GM18507 (cell line): ENCODE results near the gene NUMB.
"Not testable (repeated sequence)": the region's sequence is repeated elsewhere in the genome, so short reads cannot be mapped to it uniquely, and the experiment has no call there.

Source experiments
- DNase-seq: peaks from one replicate; pipeline ENCODE4 v3.0.0; 2011; ENCODE audit warnings: low read depth; ENCODE audit not compliant: insufficient read length; ENCODE audit errors: extremely low spot score
- FAIRE-seq: peaks from 2 replicates; lab custom pipeline; 2011; peaks lifted over from hg19 to GRCh38; lab: Jason Lieb, UNC

Gene NUMB

GRCh38 chr14:73427516-73428264, 30.7 kb downstream of the NUMB start:
- no peak for DNase-seq
- no peak for FAIRE-seq

GRCh38 chr14:73426877-73427276, 31.5 kb downstream of the NUMB start:
- no peak for FAIRE-seq
- DNase-seq = no peak

GRCh38 chr14:73424453-73424852, 33.9 kb downstream of the NUMB start:
- FAIRE-seq = peak; percentile 9

GRCh38 chr14:73423092-73423491, 35.3 kb downstream of the NUMB start:
- DNase-seq, FAIRE-seq: not testable (repeated sequence)

More at GRCh38 chr14:73424453-73424852, 33.9 kb downstream of the NUMB start:
- DNase-seq = no peak

- no peak for FAIRE-seq
- DNase-seq = no peak
Observed at GRCh38 chr14:73422515-73422914, 35.8 kb downstream of the NUMB start.

- FAIRE-seq = no peak
- no peak for DNase-seq
Observed at GRCh38 chr14:73418227-73418626, 40.1 kb downstream of the NUMB start.

GRCh38 chr14:73406248-73406647, 52.1 kb downstream of the NUMB start:
- FAIRE-seq, DNase-seq: not testable (repeated sequence)

GRCh38 chr14:73403181-73403752, 55.1 kb downstream of the NUMB start:
- FAIRE-seq (peak; percentile 84), DNase-seq (no peak)

GRCh38 chr14:73402579-73402978, 55.8 kb downstream of the NUMB start:
- FAIRE-seq (peak; percentile 61), DNase-seq (no peak)

GRCh38 chr14:73397810-73398209, 60.5 kb downstream of the NUMB start:
- no peak for DNase-seq
- no peak for FAIRE-seq

GRCh38 chr14:73394317-73394716, 64.0 kb downstream of the NUMB start:
- DNase-seq (no peak), FAIRE-seq (no peak)

GRCh38 chr14:73393375-73393774, 65.0 kb downstream of the NUMB start:
- DNase-seq (no peak), FAIRE-seq (no peak)

- FAIRE-seq = peak; percentile 57
- DNase-seq = no peak
Observed at GRCh38 chr14:73392329-73393257, 65.8 kb downstream of the NUMB start.

GRCh38 chr14:73387860-73388259, 70.5 kb downstream of the NUMB start:
- DNase-seq = not testable (repeated sequence)
- peak; percentile 85 for FAIRE-seq

- DNase-seq (no peak), FAIRE-seq (no peak)
Observed at GRCh38 chr14:73386342-73386741, 72.0 kb downstream of the NUMB start.

GRCh38 chr14:73385021-73385420, 73.3 kb downstream of the NUMB start:
- peak; percentile 79 for FAIRE-seq
- not testable (repeated sequence) for DNase-seq

GRCh38 chr14:73383356-73383755, 75.0 kb downstream of the NUMB start:
- FAIRE-seq = no peak
- no peak for DNase-seq

GRCh38 chr14:73381380-73382013, 76.8 kb downstream of the NUMB start:
- DNase-seq (no peak), FAIRE-seq (no peak)

- no peak for FAIRE-seq
Observed at GRCh38 chr14:73376585-73376984, 81.8 kb downstream of the NUMB start.

GRCh38 chr14:73375861-73376260, 82.5 kb downstream of the NUMB start:
- no peak for FAIRE-seq
- DNase-seq = no peak

More at GRCh38 chr14:73376585-73376984, 81.8 kb downstream of the NUMB start:
- DNase-seq = no peak
